Nephron (organoid): ENCODE results near the gene PCSK2.

ENCODE experiments used
- H3K27ac Mint-ChIP-seq, 3 experiments: 2 replicates each; pipeline ENCODE4 v1.8.0; 2020; ENCODE audit warnings: mixed read lengths in 3 of 3, mild to moderate bottlenecking in 2 of 3, moderate library complexity in 1 of 3
- H3K27me3 Mint-ChIP-seq: 2 replicates; pipeline ENCODE4 v1.8.0; 2021; ENCODE audit warnings: low read depth, mild to moderate bottlenecking, moderate library complexity, mixed read lengths
- H3K36me3 Mint-ChIP-seq: 2 replicates; pipeline ENCODE4 v1.8.0; 2020; ENCODE audit warnings: low read depth, mixed read lengths
- H3K4me1 Mint-ChIP-seq: 2 replicates; pipeline ENCODE4 v1.8.0; 2020; ENCODE audit warnings: mixed read lengths
- H3K4me3 Mint-ChIP-seq, 3 experiments: 2 replicates each; pipeline ENCODE4 v1.8.0; 2020; ENCODE audit warnings: mild to moderate bottlenecking in 3 of 3, mixed read lengths in 3 of 3, moderate library complexity in 2 of 3
- H3K9me3 Mint-ChIP-seq: 2 replicates; pipeline ENCODE4 v1.8.0; 2020; ENCODE audit warnings: mixed read lengths
- TF ChIP-seq, protein P1 (sequence below), 3 experiments: fragments of 200-600 bp; sonication (generic); IDR thresholded peaks; one replicate each; pipeline ENCODE4 v1.5.0; 2021; ENCODE audit warnings: antibody characterized with exemption in 3 of 3; ENCODE audit not compliant: unreplicated experiment in 3 of 3

The PCSK2 gene

GRCh38 chr20:17490501-17490900, 263.7 kb downstream of the PCSK2 start:
- Mint-ChIP-seq H3K27ac (no peak overlapping the region), H3K4me3 (no peak overlapping the region), H3K27me3 (peaks cover 42% of the 10 kb centered on the region), H3K9me3 (no peaks in the 10 kb centered on the region), H3K36me3 (no peaks in the 10 kb centered on the region), H3K4me1 (no peaks in the 10 kb centered on the region)
- TF ChIP-seq, protein P1, sequence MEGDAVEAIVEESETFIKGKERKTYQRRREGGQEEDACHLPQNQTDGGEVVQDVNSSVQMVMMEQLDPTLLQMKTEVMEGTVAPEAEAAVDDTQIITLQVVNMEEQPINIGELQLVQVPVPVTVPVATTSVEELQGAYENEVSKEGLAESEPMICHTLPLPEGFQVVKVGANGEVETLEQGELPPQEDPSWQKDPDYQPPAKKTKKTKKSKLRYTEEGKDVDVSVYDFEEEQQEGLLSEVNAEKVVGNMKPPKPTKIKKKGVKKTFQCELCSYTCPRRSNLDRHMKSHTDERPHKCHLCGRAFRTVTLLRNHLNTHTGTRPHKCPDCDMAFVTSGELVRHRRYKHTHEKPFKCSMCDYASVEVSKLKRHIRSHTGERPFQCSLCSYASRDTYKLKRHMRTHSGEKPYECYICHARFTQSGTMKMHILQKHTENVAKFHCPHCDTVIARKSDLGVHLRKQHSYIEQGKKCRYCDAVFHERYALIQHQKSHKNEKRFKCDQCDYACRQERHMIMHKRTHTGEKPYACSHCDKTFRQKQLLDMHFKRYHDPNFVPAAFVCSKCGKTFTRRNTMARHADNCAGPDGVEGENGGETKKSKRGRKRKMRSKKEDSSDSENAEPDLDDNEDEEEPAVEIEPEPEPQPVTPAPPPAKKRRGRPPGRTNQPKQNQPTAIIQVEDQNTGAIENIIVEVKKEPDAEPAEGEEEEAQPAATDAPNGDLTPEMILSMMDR (IDR thresholded peaks at IDR 0.05; ENCODE audit: unreplicated experiment in 3 of 3), result no peak

- peaks cover 41% of the 10 kb centered on the region for H3K27me3 Mint-ChIP-seq
- TF ChIP-seq, protein P1 (IDR thresholded peaks at IDR 0.05; ENCODE audit: unreplicated experiment in 3 of 3), result no peak
- no peaks in the 10 kb centered on the region for H3K36me3 Mint-ChIP-seq
- H3K9me3 Mint-ChIP-seq, result no peaks in the 10 kb centered on the region
- no peak overlapping the region for H3K4me3 Mint-ChIP-seq
- H3K27ac Mint-ChIP-seq, result no peak overlapping the region
- H3K4me1 Mint-ChIP-seq, result no peaks in the 10 kb centered on the region
These were observed 264.2 kb downstream of the PCSK2 start for GRCh38 chr20:17491041-17491440.

GRCh38 chr20:17491488-17491887, 264.6 kb downstream of the PCSK2 start:
- H3K4me1 Mint-ChIP-seq, result no peaks in the 10 kb centered on the region
- H3K9me3 Mint-ChIP-seq, result no peaks in the 10 kb centered on the region
- H3K27ac Mint-ChIP-seq, result no peak overlapping the region
- TF ChIP-seq, protein P1 (IDR thresholded peaks at IDR 0.05; ENCODE audit: unreplicated experiment in 3 of 3), result no peak
- peaks cover 37% of the 10 kb centered on the region for H3K27me3 Mint-ChIP-seq
- H3K4me3 Mint-ChIP-seq, result no peak overlapping the region
- H3K36me3 Mint-ChIP-seq, result no peaks in the 10 kb centered on the region

DNA sequence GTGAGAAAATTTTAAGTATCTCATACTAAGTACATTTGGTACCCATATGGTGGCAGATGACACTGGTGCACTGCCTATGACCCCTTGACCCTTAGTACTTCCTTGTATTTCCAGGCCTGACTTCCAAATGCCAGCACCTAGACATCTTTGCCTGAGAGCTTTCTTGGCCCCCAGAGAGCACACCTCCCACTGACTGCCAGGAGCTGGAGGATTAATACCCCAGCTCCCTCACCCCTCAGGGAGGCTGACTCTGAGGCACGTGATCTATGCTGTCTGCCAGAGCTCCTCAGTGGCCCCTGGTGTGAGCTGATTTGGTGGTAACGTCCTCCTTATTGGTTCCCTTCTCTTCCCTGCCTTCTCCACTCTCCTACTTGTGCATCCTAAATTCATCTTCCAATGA, 266.3 kb downstream of the PCSK2 start:
- H3K27ac Mint-ChIP-seq, result no peak overlapping the region
- no peaks in the 10 kb centered on the region for H3K9me3 Mint-ChIP-seq
- no peak overlapping the region for H3K4me3 Mint-ChIP-seq
- H3K27me3 Mint-ChIP-seq, result peaks cover 23% of the 10 kb centered on the region
- TF ChIP-seq, protein P1 (IDR thresholded peaks at IDR 0.05; ENCODE audit: unreplicated experiment in 3 of 3), result no peak
- no peaks in the 10 kb centered on the region for H3K36me3 Mint-ChIP-seq
- peaks cover 12% of the 10 kb centered on the region for H3K4me1 Mint-ChIP-seq

DNA sequence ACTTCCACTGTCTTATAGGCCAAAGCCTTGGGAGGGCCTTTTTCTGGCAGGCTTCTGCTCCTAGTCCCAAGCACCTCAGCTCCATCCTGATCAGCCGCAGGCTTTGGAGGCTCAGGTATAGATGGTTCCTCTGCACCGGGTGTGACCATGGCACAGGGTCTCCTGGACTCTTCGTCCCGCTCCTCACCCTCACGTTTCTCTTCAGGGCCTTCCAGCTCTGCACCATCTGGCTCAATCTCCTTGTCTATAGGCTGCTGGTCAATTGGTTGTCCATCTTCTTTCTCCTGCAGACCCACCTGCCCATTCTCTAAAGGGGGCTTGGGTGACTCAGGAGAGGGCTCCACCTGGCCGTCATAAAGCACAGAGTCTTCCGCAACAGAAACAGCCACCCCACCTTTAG, 267.4 kb downstream of the PCSK2 start:
- TF ChIP-seq, protein P1 (IDR thresholded peaks at IDR 0.05; ENCODE audit: unreplicated experiment in 3 of 3), result no peak
- Mint-ChIP-seq H3K27ac (no peak overlapping the region), H3K4me3 (no peak overlapping the region), H3K4me1 (peaks cover 20% of the 10 kb centered on the region), H3K27me3 (peaks cover 18% of the 10 kb centered on the region), H3K9me3 (no peaks in the 10 kb centered on the region), H3K36me3 (no peaks in the 10 kb centered on the region)

DNA sequence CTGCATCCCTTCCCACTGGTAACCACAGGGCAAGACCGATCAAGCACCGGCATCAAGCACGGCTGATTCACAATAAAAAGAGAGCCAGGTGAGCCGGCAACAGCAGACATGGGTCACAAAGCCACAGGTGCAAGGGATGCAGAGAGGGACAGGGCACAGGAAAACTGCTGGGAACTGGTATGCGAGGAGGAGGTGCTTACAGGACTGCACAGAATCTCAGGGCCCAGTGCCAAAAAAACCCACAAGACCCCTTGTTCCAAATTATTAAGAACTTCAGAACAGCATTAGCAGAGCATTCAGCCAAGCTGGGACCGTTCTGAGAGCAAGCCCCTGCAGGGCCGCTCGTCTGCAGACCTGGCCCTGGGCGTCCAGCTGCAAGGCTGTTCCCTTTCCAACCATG, 269.0 kb downstream of the PCSK2 start:
- Mint-ChIP-seq H3K36me3 (no peaks in the 10 kb centered on the region), H3K4me3 (no peak overlapping the region), H3K4me1 (peaks cover 20% of the 10 kb centered on the region), H3K27ac (no peak overlapping the region), H3K27me3 (peaks cover 6% of the 10 kb centered on the region), H3K9me3 (no peaks in the 10 kb centered on the region)
- TF ChIP-seq, protein P1 (IDR thresholded peaks at IDR 0.05; ENCODE audit: unreplicated experiment in 3 of 3), result no peak
